ENCODE data around the gene MAP3K14. TPM values are rescaled to one million over a fixed set of nuclear protein-coding genes. Genes with fewer than 3 reads are reported as not detected.

MAP3K14 gene
- total and polyA plus RNA-seq, 8 donors: 6.1 to 16.4 (median 8.1) TPM

DNA sequence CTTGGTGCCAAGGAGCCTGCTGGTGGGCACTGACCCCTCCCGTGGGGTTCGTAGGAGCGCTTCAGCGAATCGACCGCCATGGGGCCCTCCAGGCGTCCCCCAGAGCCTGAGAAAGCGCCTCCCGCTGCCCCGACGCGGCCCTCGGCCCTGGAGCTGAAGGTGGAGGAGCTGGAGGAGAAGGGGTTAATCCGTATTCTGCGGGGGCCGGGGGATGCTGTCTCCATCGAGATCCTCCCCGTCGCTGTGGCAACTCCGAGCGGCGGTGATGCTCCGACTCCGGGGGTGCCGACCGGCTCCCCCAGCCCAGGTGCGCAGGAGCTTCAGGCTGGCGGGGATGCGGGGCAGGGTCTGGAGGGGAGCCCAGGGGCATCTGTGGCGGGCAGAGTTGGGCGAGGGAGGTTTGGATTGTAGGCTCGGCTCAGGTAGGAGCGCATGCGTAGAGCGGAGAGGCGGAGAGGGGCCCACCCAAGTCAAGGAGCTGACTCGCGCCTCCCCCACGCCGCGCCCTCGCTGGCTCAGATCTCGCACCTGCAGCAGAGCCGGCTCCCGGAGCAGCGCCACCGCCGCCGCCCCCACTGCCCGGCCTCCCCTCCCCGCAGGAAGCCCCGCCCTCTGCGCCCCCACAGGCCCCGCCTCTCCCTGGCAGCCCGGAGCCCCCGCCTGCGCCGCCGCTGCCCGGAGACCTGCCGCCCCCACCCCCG, 75.3 kb downstream of the MAP3K14 start:
- Histone ChIP-seq H3K27me3 (no peaks in the 10 kb centered on the region), H3K4me1 (peaks cover 0 to 9% (median 8%) of the 10 kb centered on the region in 3 donors), H3K4me3 (peak overlapping the region in 3 of 4 donors; percentile 5 to 39 (median 16)), H3K9me3 (no peaks in the 10 kb centered on the region), H3K27ac (no peak overlapping the region), H3K36me3 (no peaks in the 10 kb centered on the region)
- ATAC-seq (peak; percentile 35 to 76 (median 62)), FAIRE-seq (no peak), DNase-seq (peak in 5 of 6 donors; percentile 43 to 79 (median 66))
- intact Hi-C loops (cut with DNase I): no loop called here
- TF ChIP-seq, protein P1, sequence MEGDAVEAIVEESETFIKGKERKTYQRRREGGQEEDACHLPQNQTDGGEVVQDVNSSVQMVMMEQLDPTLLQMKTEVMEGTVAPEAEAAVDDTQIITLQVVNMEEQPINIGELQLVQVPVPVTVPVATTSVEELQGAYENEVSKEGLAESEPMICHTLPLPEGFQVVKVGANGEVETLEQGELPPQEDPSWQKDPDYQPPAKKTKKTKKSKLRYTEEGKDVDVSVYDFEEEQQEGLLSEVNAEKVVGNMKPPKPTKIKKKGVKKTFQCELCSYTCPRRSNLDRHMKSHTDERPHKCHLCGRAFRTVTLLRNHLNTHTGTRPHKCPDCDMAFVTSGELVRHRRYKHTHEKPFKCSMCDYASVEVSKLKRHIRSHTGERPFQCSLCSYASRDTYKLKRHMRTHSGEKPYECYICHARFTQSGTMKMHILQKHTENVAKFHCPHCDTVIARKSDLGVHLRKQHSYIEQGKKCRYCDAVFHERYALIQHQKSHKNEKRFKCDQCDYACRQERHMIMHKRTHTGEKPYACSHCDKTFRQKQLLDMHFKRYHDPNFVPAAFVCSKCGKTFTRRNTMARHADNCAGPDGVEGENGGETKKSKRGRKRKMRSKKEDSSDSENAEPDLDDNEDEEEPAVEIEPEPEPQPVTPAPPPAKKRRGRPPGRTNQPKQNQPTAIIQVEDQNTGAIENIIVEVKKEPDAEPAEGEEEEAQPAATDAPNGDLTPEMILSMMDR (IDR thresholded peaks at IDR 0.05): no peak
- WGBS, 2 donors: 7 to 11% methylated on average over 33 to 62 of the region's 62 CpGs

DNA sequence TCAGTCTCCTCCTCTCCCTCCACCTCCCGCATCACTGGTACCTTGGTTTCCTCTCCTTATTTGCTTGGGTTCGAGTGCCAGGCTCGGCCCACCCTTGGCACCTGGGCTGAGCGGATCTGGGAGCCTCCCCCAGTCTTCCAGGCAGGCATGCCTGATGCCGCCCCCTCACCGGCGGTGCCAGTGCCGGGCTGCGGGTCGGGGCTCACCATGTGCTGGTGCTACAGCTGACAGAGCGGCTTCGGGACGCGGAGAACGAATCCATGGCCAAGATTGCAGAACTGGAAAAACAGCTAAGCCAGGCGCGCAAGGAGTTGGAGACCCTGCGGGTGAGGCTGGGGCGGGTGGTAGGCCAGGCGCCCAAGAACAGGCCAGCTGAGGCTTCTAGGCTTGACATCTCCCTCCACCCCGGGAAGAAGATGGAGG, 75.9 kb downstream of the MAP3K14 start:
- intact Hi-C loops (cut with DNase I): no loop called here
- no peaks in the 10 kb centered on the region for H3K9me3 ChIP-seq
- 24 to 35% methylated on average over 21 of the region's 21 CpGs for WGBS, 2 donors
- TF ChIP-seq, protein P1 (IDR thresholded peaks at IDR 0.05): no peak
- no peaks in the 10 kb centered on the region for H3K36me3 ChIP-seq
- no peaks in the 10 kb centered on the region for H3K27me3 ChIP-seq
- H3K4me1 ChIP-seq: peaks cover 0 to 9% (median 6%) of the 10 kb centered on the region in 3 donors
- ATAC-seq: peak in 2 of 4 donors; percentile 9 to 19
- FAIRE-seq: no peak
- H3K27ac ChIP-seq: no peak overlapping the region
- DNase-seq: peak in 1 of 6 donors; percentile 59
- H3K4me3 ChIP-seq: peak overlapping the region in 2 of 4 donors; percentile 16 to 39

GRCh38 chr17:45238155-45238774, 78.6 kb downstream of the MAP3K14 start:
- Histone ChIP-seq H3K4me3 (no peak overlapping the region), H3K27ac (no peak overlapping the region), H3K9me3 (no peaks in the 10 kb centered on the region), H3K4me1 (peaks cover 0 to 9% (median 6%) of the 10 kb centered on the region in 3 donors), H3K27me3 (no peaks in the 10 kb centered on the region), H3K36me3 (no peaks in the 10 kb centered on the region)
- FAIRE-seq: no peak
- TF ChIP-seq, protein P1 (IDR thresholded peaks at IDR 0.05): no peak
- no peak for ATAC-seq
- intact Hi-C loops (cut with DNase I): no loop called here
- WGBS, 2 donors: 87 to 91% methylated on average over 7 of the region's 7 CpGs
- no peak for DNase-seq

DNA sequence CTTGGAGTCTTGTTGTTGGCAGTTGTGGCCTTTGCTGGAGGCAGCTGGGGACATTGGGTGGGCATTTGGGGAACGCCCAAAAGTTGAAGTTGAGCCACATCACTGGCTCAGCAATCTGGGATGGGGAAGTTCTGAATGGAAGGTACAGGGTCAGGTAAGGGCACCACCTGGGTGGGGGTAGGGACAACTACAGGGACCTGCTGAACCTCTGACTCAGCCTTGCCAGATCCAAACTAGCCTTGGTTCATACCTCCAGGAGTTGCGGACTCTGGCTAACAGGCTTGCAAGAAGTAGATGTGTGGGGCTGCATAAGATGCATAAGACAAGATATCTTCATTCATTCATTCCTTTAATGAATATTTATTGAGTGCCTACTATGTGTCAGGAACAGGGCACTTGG, 79.1 kb downstream of the MAP3K14 start:
- ATAC-seq (no peak), FAIRE-seq (no peak), DNase-seq (no peak)
- 87 to 94% methylated on average over 2 of the region's 2 CpGs for WGBS, 2 donors
- Histone ChIP-seq H3K36me3 (no peaks in the 10 kb centered on the region), H3K4me3 (no peak overlapping the region), H3K27me3 (no peaks in the 10 kb centered on the region), H3K9me3 (no peaks in the 10 kb centered on the region), H3K4me1 (peaks cover 0 to 9% (median 6%) of the 10 kb centered on the region in 3 donors), H3K27ac (no peak overlapping the region)
- TF ChIP-seq, protein P1 (IDR thresholded peaks at IDR 0.05): no peak
- intact Hi-C loops (cut with DNase I): no loop called here

- no peak for DNase-seq
- ATAC-seq: no peak
- WGBS, 2 donors: 65 to 80% methylated on average over 5 of the region's 5 CpGs
- FAIRE-seq: no peak
- Histone ChIP-seq H3K4me1 (peaks cover 0 to 5% (median 3%) of the 10 kb centered on the region in 3 donors), H3K9me3 (no peaks in the 10 kb centered on the region), H3K27ac (no peak overlapping the region), H3K4me3 (no peak overlapping the region), H3K27me3 (no peaks in the 10 kb centered on the region), H3K36me3 (no peaks in the 10 kb centered on the region)
- TF ChIP-seq, protein P1 (IDR thresholded peaks at IDR 0.05): no peak
- intact Hi-C loops (cut with DNase I): no loop called here
Observed at GRCh38 chr17:45236282-45236606, 80.6 kb downstream of the MAP3K14 start.
